ENCODE measurements around the gene HSPB6.

DNA sequence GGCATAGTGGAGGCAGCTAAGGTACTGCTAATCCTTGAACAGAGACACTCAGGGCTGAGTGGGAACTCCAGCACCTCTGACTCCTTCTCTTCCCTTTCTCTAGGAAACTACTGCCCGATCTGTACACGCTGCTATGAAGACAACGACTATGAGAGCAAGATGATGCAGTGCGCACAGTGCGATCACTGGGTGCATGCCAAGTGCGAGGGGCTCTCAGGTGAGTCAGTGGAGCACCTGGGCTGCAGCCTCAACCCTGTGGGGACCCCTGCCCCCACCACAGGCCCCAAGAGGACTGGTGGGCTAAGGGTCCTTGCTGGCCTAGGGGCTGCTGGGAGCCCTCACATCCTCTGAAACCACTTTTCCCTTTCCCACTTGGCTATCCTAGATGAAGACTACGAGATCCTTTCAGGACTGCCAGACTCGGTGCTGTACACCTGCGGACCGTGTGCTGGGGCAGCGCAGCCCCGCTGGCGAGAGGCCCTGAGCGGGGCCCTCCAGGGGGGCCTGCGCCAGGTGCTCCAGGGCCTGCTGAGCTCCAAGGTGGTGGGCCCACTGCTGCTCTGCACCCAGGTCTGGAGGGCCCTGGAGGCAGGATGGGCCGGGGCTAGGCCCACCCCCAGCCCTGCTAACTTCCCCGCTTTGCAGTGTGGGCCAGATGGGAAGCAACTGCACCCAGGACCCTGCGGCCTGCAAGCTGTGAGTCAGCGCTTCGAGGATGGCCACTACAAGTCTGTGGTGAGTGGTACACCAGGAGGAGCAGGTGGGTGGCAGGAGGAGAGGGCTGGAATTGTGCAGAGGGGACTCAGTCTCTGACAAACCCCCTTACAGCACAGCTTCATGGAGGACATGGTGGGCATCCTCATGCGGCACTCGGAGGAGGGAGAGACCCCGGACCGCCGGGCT, 29.5 kb downstream of the HSPB6 start:
- TF ChIP-seq, protein P1, sequence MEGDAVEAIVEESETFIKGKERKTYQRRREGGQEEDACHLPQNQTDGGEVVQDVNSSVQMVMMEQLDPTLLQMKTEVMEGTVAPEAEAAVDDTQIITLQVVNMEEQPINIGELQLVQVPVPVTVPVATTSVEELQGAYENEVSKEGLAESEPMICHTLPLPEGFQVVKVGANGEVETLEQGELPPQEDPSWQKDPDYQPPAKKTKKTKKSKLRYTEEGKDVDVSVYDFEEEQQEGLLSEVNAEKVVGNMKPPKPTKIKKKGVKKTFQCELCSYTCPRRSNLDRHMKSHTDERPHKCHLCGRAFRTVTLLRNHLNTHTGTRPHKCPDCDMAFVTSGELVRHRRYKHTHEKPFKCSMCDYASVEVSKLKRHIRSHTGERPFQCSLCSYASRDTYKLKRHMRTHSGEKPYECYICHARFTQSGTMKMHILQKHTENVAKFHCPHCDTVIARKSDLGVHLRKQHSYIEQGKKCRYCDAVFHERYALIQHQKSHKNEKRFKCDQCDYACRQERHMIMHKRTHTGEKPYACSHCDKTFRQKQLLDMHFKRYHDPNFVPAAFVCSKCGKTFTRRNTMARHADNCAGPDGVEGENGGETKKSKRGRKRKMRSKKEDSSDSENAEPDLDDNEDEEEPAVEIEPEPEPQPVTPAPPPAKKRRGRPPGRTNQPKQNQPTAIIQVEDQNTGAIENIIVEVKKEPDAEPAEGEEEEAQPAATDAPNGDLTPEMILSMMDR (conservative IDR thresholded peaks at IDR 0.05), result no peak
- no peak for TF ChIP-seq EZH2 (IDR thresholded peaks at IDR 0.05; ENCODE audit: low read depth)
